Tongue (tissue), 2 donors: ENCODE measurements around the gene WDR73. TPM values are rescaled to one million over a fixed set of nuclear protein-coding genes. Genes with fewer than 3 reads are reported as not detected.

ENCODE experiments used
- DNase-seq: peaks from one replicate; pipeline ENCODE4 v3.0.0-alpha.2; 2015
- total RNA-seq: library from RNA; depleted of rRNA; stranded (reverse); fragments of >200 nt; gene quantifications from one replicate; pipeline ENCODE4 v1.2.3, GENCODE V29; 2014

The WDR73 gene
- total RNA-seq, 1 donor from 2014 or later = 24.0 TPM

GRCh38 chr15:84609818-84610525, 44.1 kb downstream of the WDR73 start:
- no peak for DNase-seq

DNA sequence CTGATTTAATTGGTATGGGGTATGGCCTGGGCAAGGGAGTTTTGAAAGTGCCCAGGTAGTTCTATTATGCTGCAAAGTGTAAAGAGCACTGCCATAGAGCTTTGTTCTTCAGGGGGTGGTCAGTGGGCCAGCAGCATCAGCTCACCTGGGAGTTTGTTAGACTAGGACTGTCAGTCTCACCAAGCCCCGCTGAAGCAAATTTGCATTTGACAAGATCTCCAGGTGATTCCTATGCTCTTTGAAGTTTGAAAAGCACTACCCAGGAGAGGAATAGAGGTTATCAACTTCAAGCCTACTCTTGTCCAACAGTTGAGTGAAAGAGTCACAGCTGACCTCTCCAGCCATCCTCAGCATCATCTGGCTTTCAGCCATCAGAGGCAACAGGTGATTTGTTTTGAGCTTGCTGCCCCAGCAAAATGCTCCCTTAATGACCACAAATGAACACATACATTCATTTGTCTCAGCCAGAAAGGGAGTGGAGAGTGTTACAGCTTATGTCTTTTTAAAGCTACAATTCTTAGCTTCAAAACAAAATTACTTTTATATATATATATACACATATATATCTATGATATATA, 45.3 kb downstream of the WDR73 start:
- no peak for DNase-seq

DNA sequence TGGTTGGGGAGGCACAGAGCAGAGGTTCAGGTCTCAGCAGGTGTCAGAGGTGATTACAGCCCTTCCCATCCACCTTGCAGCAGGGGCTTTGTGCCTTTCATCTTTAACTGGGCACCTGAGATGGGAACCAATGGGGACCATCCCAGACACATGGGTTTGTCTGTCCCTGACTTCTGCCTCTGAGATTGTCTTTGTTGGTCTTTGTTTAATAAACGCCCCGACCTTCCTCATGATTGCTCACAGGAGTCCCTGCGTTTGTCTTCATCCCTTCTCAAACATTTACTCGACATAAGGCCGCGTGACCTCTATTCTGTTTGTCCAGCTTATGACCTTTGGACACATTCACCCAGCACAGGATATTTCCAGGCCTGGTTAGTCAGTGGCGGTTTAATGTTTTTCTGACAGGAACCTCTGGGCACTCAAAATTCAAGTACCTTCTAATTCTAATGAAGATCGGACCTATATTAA, 47.4 kb downstream of the WDR73 start:
- DNase-seq = no peak

GRCh38 chr15:84605554-84605882, 48.6 kb downstream of the WDR73 start:
- DNase-seq = no peak

- no peak for DNase-seq
Measured at GRCh38 chr15:84604826-84605553, 49.1 kb downstream of the WDR73 start.

DNA sequence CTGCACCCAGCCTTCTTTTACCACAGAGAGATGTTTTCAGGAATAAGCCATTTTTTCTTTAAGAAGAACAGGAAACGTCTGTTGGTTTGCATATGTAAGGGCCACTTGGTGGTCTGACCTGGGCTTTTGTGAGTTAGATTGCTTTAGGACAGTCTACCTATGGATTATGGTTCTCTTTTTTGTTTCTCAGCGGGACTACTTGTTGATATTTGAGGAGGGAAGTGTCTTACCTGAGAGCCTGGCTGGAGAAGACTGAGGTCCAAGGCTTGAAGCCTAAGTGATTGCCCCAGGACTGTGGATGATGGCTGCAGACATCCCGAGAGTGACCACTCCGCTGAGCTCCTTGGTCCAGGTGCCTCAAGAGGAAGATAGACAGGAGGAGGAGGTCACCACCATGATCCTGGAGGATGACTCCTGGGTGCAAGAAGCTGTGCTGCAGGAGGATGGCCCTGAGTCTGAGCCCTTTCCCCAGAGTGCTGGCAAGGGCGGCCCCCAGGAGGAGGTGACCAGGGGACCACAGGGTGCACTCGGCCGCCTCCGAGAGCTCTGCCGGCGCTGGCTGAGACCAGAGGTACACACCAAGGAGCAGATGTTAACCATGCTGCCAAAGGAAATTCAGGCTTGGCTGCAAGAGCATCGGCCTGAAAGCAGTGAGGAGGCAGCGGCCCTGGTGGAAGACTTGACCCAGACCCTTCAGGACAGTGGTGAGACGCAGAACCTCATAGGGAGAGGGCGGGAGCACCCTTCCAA, 50.3 kb downstream of the WDR73 start:
- DNase-seq = no peak

GRCh38 chr15:84601555-84601838, 52.6 kb downstream of the WDR73 start:
- DNase-seq = no peak

GRCh38 chr15:84600687-84601554, 53.2 kb downstream of the WDR73 start, which contains the start of gene ZSCAN2:
TSS of gene ZSCAN2 (plus strand) at chr15:84601009. CDS start at chr15:84603928, 2,919 bp downstream.
- peak; percentile 98 for DNase-seq

DNA sequence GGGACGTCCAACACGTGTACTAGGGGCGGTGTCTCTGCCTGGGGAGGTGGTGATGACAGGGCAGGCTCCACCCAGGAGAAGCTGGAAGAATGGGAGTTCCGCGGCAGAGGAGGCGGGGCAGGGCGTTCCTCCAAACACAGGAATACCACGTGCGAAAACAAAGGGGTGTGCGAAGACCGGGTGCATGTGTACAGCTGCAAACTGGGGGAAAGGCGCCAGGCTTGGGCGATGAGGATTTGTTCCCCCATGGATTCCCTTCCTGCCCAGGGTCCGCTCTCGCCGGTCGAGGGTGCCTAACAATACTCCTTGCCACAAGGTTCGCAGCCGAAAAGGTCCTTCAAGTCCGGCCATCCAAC, 53.8 kb downstream of the WDR73 start:
- peak; percentile 88 for DNase-seq

DNA sequence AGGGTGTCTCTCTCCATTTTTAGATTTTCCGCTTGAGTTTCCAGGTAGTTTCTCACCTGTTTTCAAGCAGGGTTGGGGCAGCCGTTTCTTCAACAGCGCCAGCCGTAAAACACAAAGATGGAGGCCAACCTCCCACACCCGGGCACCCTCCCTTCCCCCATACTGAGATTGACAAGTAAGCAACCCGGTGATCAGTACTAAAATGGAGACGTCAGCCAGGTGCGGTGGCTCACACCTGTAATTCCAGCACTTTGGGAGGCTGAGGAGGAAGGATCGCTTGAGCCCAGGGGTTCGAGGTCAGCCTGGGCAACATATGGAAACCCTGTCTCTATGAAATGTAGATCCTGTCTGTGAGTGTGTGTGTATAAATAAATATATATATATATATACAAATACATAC, 54.2 kb downstream of the WDR73 start:
- DNase-seq = no peak

DNA sequence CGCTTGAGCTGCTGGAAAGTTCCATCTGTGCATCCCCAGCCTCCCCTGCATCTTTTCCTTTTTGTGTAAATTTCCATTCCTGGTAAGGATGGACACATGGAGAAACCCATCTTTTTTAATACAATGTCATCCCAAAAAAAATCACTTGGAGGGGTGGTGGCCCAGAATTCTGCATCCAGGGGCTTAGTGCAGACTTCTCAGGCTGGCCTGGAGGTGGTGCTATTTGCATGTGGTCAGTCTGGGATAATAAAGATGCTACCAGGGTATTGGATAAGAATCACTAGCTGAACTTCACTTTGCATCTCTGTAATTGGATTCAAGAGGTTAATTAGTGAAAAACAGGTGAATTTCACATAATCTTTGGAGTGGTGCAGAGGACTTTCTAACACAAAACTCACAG, 55.1 kb downstream of the WDR73 start:
- DNase-seq = peak; percentile 63

GRCh38 chr15:84598250-84598649, 55.8 kb downstream of the WDR73 start:
- no peak for DNase-seq

DNA sequence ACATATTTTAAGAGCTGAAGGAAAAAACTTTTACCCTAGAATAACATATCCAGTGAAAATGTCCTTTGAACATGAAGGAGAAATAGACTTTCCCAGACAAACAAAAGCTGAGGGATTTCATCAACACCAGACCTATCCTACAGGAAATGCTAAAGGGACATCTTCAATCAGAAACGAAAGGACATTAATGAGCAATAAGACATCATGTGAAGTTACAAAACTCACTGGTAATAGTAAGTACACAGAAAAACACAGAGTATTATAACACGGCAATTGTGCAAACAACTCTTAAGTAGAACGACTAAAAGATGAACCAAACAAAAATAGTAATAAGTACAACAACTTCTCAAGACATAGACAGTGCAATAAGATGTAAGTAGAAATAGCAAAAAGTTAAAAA, 56.8 kb downstream of the WDR73 start:
- no peak for DNase-seq

GRCh38 chr15:84595660-84596059, 58.4 kb downstream of the WDR73 start:
- no peak for DNase-seq

GRCh38 chr15:84594617-84595290, 59.3 kb downstream of the WDR73 start:
- no peak for DNase-seq

DNA sequence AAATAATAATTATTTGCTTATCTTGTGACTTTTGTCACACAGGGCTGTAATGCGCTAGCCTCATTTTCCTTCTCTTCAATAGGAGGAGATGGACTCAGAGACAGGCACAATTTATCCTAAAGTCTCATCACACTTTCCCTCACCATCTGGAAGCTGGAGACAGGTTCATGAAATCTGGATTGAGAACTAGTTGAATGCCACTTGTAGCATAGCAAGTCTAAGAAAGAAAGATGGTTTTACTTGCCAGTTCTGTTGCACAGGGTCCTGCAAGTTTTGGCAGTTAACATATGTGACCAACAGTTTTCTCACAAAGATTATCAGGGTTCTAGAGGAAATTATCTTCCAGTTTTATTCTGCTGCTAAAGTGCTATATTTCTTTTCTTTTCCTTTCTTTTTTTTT, 62.3 kb downstream of the WDR73 start:
- DNase-seq = no peak

GRCh38 chr15:84590406-84590805, 63.7 kb downstream of the WDR73 start:
- DNase-seq = no peak
